A549 (cell line): ENCODE results near the gene CERS5.

Experiments
- CHD2 ChIP-seq: fragments of 150-350 bp; IDR thresholded peaks from 2 replicates; pipeline ENCODE4 v1.6.1; 2014; ENCODE audit warnings: low read length; ENCODE audit not compliant: partially characterized antibody
- POLR2A ChIP-seq: IDR thresholded peaks from 2 replicates; pipeline ENCODE4 v1.6.1; 2012; ENCODE audit warnings: mild to moderate bottlenecking, low read length
- ZNF302 ChIP-seq: fragments of 250-450 bp; sonication (Bioruptor Pico); IDR thresholded peaks from 2 replicates; pipeline ENCODE4 v1.9.0; 2021; ENCODE audit warnings: inconsistent platforms, mild to moderate bottlenecking, moderate library complexity
- TF ChIP-seq, protein P1 (sequence below): fragments of >200 bp; sonication (Bioruptor Twin); formaldehyde crosslinking; IDR thresholded peaks from 3 replicates; pipeline ENCODE4 v1.5.1; 2016
- TF ChIP-seq, protein P2 (sequence below): fragments of 450-650 bp; IDR thresholded peaks from 2 replicates; pipeline ENCODE4 v1.6.1; 2014; ENCODE audit warnings: antibody characterized with exemption

DNA sequence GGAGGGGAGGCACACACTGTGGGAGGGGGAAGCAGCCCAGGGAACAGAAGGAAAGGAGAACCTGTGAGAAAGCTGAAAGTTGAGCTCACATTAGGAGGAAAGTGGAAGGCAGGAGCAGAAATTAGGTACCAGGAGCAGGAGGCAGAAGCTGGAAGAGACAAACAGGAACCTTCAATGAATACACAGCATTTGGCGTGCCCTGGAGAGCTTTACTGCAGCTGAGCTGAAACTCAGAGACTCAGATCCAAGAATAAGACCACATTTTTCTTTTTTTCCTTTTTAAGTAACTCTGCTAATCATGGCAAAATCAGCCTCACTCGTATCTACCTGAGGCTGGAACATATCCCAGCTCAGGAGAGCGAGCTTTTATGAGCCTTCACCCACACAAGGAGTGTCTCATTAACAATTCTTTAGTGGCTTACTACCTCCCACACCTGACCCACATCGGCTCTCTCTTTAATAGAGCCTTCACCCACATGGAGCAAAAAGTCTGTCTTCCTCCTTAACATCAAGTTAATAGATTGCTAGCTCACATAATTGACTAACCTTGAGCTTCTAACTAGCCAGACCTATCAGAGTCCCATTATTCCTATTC, 18.2 kb upstream of the CERS5 start:
- TF ChIP-seq, protein P1, sequence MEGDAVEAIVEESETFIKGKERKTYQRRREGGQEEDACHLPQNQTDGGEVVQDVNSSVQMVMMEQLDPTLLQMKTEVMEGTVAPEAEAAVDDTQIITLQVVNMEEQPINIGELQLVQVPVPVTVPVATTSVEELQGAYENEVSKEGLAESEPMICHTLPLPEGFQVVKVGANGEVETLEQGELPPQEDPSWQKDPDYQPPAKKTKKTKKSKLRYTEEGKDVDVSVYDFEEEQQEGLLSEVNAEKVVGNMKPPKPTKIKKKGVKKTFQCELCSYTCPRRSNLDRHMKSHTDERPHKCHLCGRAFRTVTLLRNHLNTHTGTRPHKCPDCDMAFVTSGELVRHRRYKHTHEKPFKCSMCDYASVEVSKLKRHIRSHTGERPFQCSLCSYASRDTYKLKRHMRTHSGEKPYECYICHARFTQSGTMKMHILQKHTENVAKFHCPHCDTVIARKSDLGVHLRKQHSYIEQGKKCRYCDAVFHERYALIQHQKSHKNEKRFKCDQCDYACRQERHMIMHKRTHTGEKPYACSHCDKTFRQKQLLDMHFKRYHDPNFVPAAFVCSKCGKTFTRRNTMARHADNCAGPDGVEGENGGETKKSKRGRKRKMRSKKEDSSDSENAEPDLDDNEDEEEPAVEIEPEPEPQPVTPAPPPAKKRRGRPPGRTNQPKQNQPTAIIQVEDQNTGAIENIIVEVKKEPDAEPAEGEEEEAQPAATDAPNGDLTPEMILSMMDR = no peak
- TF ChIP-seq, protein P2, sequence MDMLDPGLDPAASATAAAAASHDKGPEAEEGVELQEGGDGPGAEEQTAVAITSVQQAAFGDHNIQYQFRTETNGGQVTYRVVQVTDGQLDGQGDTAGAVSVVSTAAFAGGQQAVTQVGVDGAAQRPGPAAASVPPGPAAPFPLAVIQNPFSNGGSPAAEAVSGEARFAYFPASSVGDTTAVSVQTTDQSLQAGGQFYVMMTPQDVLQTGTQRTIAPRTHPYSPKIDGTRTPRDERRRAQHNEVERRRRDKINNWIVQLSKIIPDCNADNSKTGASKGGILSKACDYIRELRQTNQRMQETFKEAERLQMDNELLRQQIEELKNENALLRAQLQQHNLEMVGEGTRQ = no peak
- no peak for TF ChIP-seq CHD2
- TF ChIP-seq POLR2A = no peak
- TF ChIP-seq ZNF302 = no peak
